Stimulated activated CD8-positive, alpha-beta memory T cell treated with anti-CD3 and anti-CD28 coated beads, Interleukin-15, amount 100 ng/mL, for 24 hours (primary cell): ENCODE results near the gene ZBTB44.
"Not testable (repeated sequence)": the region's sequence is repeated elsewhere in the genome, so short reads cannot be mapped to it uniquely, and the experiment has no call there.

Source experiments
- DNase-seq: peaks from one replicate; pipeline ENCODE4 v3.0.0-alpha.2; 2020; ENCODE audit warnings: low read depth

Gene ZBTB44

GRCh38 chr11:130199792-130200191, 114.9 kb downstream of the ZBTB44 start:
- DNase-seq = no peak

GRCh38 chr11:130198964-130199363, 115.8 kb downstream of the ZBTB44 start:
- DNase-seq = no peak

- DNase-seq = no peak
These were observed 116.4 kb downstream of the ZBTB44 start for GRCh38 chr11:130198292-130198691.

- no peak for DNase-seq
These were observed 117.2 kb downstream of the ZBTB44 start for GRCh38 chr11:130197386-130198035.

- no peak for DNase-seq
These were observed 120.3 kb downstream of the ZBTB44 start for GRCh38 chr11:130194241-130195023.

GRCh38 chr11:130193551-130193950, 121.2 kb downstream of the ZBTB44 start:
- not testable (repeated sequence) for DNase-seq

- no peak for DNase-seq
These were observed 121.9 kb downstream of the ZBTB44 start for GRCh38 chr11:130192845-130193267.

GRCh38 chr11:130191896-130192295, 122.8 kb downstream of the ZBTB44 start:
- DNase-seq = no peak

- DNase-seq = no peak
These were observed 124.3 kb downstream of the ZBTB44 start for GRCh38 chr11:130190371-130190881.

- DNase-seq = no peak
These were observed 125.1 kb downstream of the ZBTB44 start for GRCh38 chr11:130189492-130190210.

GRCh38 chr11:130188585-130189347, 126.0 kb downstream of the ZBTB44 start:
- DNase-seq = no peak

- no peak for DNase-seq
These were observed 126.7 kb downstream of the ZBTB44 start for GRCh38 chr11:130188047-130188446.

GRCh38 chr11:130187096-130187495, 127.6 kb downstream of the ZBTB44 start:
- DNase-seq = no peak

- DNase-seq = no peak
These were observed 130.7 kb downstream of the ZBTB44 start for GRCh38 chr11:130183878-130184610.

- DNase-seq = no peak
These were observed 133.1 kb downstream of the ZBTB44 start for GRCh38 chr11:130181295-130182272.

- DNase-seq = no peak
These were observed 133.8 kb downstream of the ZBTB44 start for GRCh38 chr11:130180896-130181294.

GRCh38 chr11:130180491-130180890, 134.2 kb downstream of the ZBTB44 start:
- no peak for DNase-seq

GRCh38 chr11:130179396-130180306, 135.1 kb downstream of the ZBTB44 start:
- DNase-seq = no peak
